Right cardiac atrium (tissue), 5 donors: ENCODE measurements around the gene CTAGE15. TPM values are rescaled to one million over a fixed set of nuclear protein-coding genes. Genes with fewer than 3 reads are reported as not detected.
"Not testable (repeated sequence)": the region's sequence is repeated elsewhere in the genome, so short reads cannot be mapped to it uniquely, and the experiment has no call there.

ENCODE experiments used
- ATAC-seq, 2 donors: fragments of 200-7000 bp; cut with Tn5 transposase; one replicate each; pipeline versions ENCODE4 v1.8.0 to v1.9.1; 2020; ENCODE audit warnings: moderate library complexity in 2 of 2, mild to moderate bottlenecking in 1 of 2
- DNase-seq, 3 donors: peaks; one replicate each; pipeline ENCODE4 v3.0.0-alpha.2; 2020
- H3K27ac ChIP-seq: one replicate; pipeline ENCODE4 v1.5.1; 2013; ENCODE audit warnings: mild to moderate bottlenecking, low read length, control low read depth, moderate library complexity
- H3K27me3 ChIP-seq: one replicate; pipeline ENCODE4 v1.6.1; 2013; ENCODE audit not compliant: control insufficient read depth, insufficient read depth
- H3K4me1 ChIP-seq: one replicate; pipeline ENCODE4 v1.6.1; 2013; ENCODE audit warnings: low read length; ENCODE audit not compliant: control insufficient read depth, insufficient read depth
- H3K4me3 ChIP-seq: one replicate; pipeline ENCODE4 v1.5.1; 2013; ENCODE audit warnings: low read length, control low read depth
- H3K9me3 ChIP-seq: one replicate; pipeline ENCODE4 v1.6.1; 2013; ENCODE audit warnings: low read length; ENCODE audit not compliant: control insufficient read depth
- WGBS: extraction: QIAGEN DNeasy Blood & Tissue Kit; methylation state at CpG from one replicate; pipeline ENCODE4 v1.1.7; 2013; 5-methylcytosine and 5-hydroxymethylcytosine counted together
- intact Hi-C, 4 donors: fragments of 100-400 bp; cut with DNase I; formaldehyde crosslinking; loops; one replicate each; pipeline versions ENCODE4 v1.11.0 to v1.14.0; 2022 to 2023
- long read RNA-seq, 4 donors: library from polyadenylated mRNA; unstranded; transcript quantifications; one replicate each; pipeline ENCODE4 v2.0.0, GENCODE V29; 2020 to 2021
- polyA plus RNA-seq: library from polyadenylated mRNA; stranded (reverse); fragments of 200-250 nt; gene quantifications from one replicate; pipeline ENCODE4 v1.2.3, GENCODE V29; 2013
- total RNA-seq, 4 donors: library from RNA; stranded (reverse); fragmentation: NEBNext Ultra II Directional; extraction: Animal tissue kit (Norgen Biotek cat#: 25700); gene quantifications; one replicate each; pipeline ENCODE4 v1.2.1, GENCODE V29; 2021
- donor health status: healthy with polysubstance abuse.
- donor health status: DM: no; HTN: yes; CAD: no.
- donor health status: DM: no; HTN: no; CAD: no.
- donor health status: DM: no; HTN: yes; CAD: no; lungs with severe emphysema.
- donor health status: DM: yes; HTN: yes; CAD: no.

Gene CTAGE15, protein sequence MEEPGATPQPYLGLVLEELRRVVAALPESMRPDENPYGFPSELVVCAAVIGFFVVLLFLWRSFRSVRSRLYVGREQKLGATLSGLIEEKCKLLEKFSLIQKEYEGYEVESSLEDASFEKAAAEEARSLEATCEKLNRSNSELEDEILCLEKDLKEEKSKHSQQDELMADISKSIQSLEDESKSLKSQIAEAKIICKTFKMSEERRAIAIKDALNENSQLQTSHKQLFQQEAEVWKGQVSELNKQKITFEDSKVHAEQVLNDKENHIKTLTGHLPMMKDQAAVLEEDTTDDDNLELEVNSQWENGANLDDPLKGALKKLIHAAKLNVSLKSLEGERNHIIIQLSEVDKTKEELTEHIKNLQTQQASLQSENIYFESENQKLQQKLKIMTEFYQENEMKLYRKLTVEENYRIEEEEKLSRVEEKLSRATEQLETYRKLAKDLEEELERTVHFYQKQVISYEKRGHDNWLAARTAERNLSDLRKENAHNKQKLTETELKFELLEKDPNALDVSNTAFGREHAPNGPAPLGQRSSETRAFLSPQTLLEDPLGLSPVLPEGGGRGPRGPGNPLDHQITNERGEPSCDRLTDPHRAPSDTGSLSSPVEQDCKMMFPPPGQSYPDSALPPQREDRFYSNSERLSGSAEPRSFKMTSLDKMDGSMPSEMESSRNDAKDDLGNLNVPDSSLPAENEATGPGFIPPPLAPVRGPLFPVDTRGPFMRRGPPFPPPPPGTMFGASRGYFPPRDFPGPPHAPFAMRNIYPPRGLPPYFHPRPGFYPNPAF
- total RNA-seq, result under 1 TPM in 1 of 4 donors, not detected in 3; 0.19 TPM
- 0.02 TPM for polyA plus RNA-seq
- long read RNA-seq, donor 1, result 0 reads
- long read RNA-seq, donor 2, result 0 reads
- long read RNA-seq, donor 3, result 0 reads
- long read RNA-seq, donor 4, result 0 reads

DNA sequence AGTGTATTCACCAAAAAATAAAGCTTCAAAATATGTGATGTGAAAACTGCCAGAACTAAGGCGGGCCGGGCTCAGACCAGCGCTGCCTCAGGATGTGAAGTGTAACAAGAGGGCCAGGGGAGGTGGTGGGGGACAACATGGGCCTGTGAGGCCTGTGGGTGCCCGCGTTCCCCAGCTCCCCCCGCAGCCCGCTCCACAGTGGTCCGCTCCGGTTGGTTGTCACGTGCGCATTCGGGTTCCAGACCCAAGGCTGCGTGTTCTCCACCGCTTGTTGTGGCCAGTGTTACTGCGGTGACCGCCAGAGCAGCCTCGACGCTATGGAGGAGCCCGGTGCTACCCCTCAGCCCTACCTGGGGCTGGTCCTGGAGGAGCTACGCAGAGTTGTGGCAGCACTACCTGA, at the start of gene CTAGE15:
Gene CTAGE15 (plus strand): TSS at position 301 of the 400 bp plus-strand sequence. CDS start 17 bp downstream, at position 318.
- H3K27me3 ChIP-seq, DNase-seq, ATAC-seq, H3K4me3 ChIP-seq, H3K27ac ChIP-seq, H3K9me3 ChIP-seq, H3K4me1 ChIP-seq, intact Hi-C loops: not testable (repeated sequence)
- WGBS, result 93% methylated on average over 7 of the region's 20 CpGs

DNA sequence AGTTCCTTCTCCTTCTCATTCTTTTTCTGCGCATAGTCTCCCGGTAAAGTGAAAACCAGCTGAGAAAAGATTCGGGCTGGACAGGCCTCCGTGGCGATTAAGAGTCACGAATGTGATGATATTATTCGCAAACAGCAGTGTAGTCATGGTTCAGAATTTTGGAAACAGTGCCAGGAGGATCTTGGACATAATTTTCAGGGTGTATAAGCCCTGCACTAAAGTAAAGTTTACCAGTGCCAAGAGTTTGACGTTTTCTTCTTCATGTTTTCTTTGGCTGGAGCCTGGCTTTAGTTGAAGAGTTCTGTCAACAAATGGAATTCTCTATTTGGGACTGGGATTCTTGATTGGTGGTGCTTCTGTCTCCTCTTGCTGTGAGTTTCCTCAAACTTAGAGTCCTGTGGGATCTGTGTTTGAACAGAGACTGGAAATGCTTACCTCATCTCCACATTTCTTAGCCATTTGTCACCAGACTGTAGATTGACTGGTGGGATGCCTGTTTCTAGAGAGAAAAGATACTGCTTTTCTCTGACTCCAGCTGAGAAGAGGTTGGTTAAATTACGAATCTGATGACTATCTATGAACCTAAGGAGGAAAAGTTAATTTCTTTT, 49.2 kb upstream of the CTAGE15 start:
- H3K27ac ChIP-seq, H3K9me3 ChIP-seq, intact Hi-C loops, DNase-seq, H3K4me3 ChIP-seq, H3K27me3 ChIP-seq, H3K4me1 ChIP-seq: not testable (repeated sequence)
- WGBS, result no CpG with 5 or more reads among the region's 9 CpGs
- peak; percentile 97 to 98 for ATAC-seq

DNA sequence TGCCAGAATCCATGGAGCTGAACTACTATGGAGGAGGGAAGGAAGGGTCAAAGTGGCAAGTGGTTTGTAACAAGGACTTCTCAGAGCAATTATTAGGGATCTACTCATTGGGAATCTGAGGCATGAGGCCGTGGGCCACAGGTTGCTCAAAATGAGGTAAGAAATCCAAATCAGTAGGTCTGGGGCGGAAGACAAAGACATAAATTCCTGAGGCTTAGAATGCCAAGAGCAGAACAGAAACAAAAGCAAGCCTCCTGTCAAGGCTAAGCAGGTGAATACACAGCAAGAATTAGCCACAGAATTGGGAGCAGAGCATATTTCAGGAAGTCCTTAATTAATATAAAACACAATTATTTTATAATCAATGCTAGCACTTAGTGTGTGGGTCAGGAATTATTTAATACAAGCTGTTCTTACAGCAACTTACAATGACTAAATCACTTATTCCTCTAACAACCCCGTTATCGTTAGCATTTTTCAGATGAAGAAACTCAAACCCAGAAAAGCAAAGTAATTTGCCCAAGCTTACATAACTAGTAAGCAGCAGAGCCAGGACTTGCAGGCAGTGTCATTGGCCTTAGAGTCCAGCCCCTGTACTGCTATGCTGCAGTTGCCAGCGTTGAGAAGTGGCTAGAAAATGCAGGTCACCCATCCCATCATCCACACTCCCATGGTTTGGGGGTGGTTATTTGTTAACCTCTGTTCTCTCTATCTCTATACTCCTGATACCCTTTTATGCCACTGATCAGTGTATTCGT, 40.3 kb upstream of the CTAGE15 start:
- peak; percentile 72 to 81 for ATAC-seq
- DNase-seq, H3K27ac ChIP-seq, intact Hi-C loops, H3K9me3 ChIP-seq, H3K4me1 ChIP-seq, H3K4me3 ChIP-seq, H3K27me3 ChIP-seq: not testable (repeated sequence)
- 69% methylated on average over 4 of the region's 6 CpGs for WGBS

DNA sequence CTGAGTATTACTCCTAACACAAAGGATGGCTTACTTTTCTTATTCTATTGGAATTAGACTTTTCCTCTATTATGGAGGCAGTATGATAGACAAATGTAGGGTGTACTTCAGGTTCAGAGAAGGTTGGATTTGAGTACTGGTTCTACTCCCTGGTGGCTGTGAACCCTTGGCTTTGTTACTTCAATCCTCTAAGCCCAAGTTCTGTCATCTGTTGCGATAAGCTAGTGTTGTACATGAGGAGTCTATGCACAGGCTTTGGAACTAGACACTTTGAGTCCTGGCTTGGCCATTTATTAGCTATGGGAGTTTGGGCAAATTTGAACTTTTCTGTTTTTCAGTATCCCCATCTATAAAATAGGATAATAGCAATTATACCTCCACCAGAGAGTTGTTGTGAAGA, 39.7 kb upstream of the CTAGE15 start:
- H3K4me3 ChIP-seq, H3K9me3 ChIP-seq, H3K27ac ChIP-seq, intact Hi-C loops, H3K4me1 ChIP-seq, DNase-seq, H3K27me3 ChIP-seq: not testable (repeated sequence)
- peak; percentile 69 to 92 for ATAC-seq
- no CpG with 5 or more reads among the region's 1 CpG for WGBS

DNA sequence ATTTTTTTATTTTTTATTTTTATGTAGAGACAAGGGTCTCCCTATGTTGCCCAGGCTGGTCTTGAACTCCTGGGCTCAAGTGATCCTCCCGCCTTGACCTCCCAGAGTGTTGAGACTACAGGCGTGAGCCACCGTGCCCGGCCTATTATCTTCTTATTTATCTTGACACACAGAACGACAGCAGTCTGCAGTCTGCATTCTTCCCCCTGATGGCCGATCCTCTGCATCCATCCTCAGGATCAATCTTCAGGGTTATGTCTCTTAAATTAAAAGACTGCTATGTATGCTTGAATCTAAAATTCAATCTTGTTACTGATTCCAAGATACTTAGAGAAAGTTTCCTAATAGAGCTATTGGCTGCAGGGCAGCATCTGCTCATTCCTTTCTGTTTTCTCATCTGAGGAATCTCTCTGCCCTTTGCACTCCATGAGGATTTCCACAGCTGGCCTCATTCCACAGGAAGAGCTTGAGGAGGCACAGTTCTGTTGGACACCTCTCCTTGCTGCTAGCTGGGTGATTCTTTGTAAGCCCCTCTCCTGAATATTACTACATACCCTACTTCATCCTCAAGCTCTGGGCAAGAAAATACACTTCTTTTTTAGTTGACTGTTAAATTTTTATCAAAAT, 38.3 kb upstream of the CTAGE15 start:
- intact Hi-C loops, H3K4me3 ChIP-seq, H3K9me3 ChIP-seq, H3K27me3 ChIP-seq, DNase-seq, H3K27ac ChIP-seq, H3K4me1 ChIP-seq: not testable (repeated sequence)
- ATAC-seq, result peak; percentile 30 to 61
- WGBS, result no CpG with 5 or more reads among the region's 6 CpGs

DNA sequence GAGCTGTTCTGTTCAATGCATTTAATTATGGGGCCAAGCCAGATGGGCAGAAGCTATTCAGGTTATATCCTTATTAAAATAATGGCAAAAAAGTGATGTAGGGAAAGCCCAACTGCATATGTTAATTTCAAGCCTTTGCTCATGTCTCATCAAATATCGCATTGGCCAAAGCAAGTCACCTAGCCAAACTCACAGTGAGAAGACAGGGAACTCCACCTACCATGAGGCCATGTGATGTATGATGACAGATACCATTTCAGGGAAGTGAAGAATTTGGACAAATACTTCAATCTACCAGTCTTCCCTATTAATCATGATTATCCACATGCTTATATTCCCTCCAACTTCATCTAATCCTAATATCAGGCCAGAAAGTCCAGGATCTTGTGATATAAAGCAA, 35.2 kb upstream of the CTAGE15 start:
- 96% methylated on average over 1 of the region's 1 CpG for WGBS
- H3K27me3 ChIP-seq, H3K4me1 ChIP-seq, intact Hi-C loops, H3K27ac ChIP-seq, H3K4me3 ChIP-seq, ATAC-seq, H3K9me3 ChIP-seq, DNase-seq: not testable (repeated sequence)

DNA sequence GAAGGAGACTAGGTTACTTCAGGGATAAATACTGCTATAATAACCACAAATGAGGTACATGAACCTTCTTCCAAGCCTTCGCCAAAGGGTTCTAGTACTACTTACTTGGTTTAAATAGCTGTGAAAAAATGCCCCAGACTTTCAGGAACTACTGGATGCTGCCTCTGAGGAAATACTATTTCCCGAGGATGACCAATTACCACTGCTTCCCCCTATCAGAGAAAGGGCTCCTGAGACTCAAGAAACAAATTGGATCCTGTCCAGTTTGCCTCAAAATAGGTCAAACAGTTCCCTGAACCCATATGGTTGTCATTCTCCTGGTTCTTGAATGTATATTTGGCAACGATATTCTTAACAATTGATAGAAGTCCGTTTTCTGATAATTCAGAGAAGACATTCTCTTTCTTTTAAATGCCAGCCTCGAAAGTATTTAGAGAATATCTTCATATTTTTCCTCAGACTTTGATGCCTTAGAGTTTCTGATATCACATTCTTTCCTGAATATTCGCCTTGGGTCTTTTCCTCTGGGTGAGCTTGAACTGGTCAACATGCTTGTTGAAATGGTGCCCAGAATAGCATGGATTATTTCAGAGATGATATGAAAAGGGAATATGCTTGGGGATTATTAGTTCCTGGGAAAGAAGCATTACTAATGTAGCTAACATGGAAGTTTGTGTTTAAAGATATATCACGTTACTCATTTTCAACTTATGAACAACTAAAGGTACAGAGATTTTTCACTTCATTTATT, 28.1 kb upstream of the CTAGE15 start:
- intact Hi-C loops, H3K27ac ChIP-seq, H3K4me3 ChIP-seq, H3K9me3 ChIP-seq, DNase-seq, H3K4me1 ChIP-seq, H3K27me3 ChIP-seq: not testable (repeated sequence)
- peak in 1 of 2 donors; percentile 57 for ATAC-seq
- no CpG with 5 or more reads among the region's 7 CpGs for WGBS

DNA sequence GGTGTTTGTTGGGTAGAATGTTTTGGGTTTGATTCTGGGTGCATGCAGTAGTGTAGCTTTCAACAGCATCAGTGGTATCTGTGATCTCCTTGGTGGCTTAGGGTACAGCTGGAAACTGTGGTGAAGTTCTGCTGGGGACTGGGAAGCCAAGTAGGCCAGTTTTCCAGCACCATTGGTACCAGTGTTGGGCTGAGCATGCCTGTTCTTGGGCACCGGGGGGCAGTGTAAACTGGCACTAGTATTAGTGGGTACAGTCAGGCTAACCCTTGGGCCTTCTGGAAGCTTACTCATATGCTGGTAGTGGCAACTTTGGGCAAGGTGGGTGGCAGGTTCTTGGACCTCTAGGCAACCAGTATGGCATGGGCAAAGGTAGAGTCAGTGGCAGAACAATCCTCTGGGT, 15.6 kb upstream of the CTAGE15 start:
- H3K27me3 ChIP-seq, result not testable (repeated sequence)

DNA sequence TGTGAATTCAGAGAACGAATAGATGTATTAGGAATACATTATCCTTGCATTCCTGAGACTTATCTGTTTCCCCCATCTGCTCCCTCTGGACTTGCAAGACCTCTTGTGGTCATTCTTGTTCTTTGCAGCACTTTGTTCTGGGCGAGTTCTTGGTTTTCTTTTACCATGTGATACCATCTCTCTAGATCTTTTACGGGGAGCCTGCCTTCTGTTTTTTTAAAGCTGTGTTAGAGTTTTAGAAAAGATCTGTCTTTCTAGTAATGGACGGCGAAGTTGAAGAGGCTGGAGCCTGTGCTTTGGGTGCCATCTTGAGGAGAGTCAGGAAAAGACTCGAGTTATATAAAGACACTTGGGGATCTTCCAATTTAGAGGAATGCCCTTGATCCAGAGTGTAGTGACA, 8.3 kb upstream of the CTAGE15 start:
- DNase-seq, H3K9me3 ChIP-seq, H3K27ac ChIP-seq, intact Hi-C loops, H3K27me3 ChIP-seq, H3K4me3 ChIP-seq, H3K4me1 ChIP-seq: not testable (repeated sequence)
- peak; percentile 88 to 92 for ATAC-seq
- 0% methylated on average over 1 of the region's 6 CpGs for WGBS

More for the DNA sequence above, 15.6 kb upstream of the CTAGE15 start:
- H3K4me3 ChIP-seq, DNase-seq, H3K27ac ChIP-seq, intact Hi-C loops, ATAC-seq, H3K4me1 ChIP-seq, H3K9me3 ChIP-seq: not testable (repeated sequence)
- no CpG with 5 or more reads among the region's 1 CpG for WGBS
